CD4-positive, alpha-beta T cell (primary cell): Measurements from ENCODE around the gene BRD3OS. TPM values are rescaled to one million over a fixed set of nuclear protein-coding genes. Genes with fewer than 3 reads are reported as not detected.

ENCODE experiments used
- ATAC-seq: fragments of 200-7000 bp; cut with Tn5 transposase; one replicate; pipeline ENCODE4 v1.10.0; 2022; ENCODE audit warnings: mild to moderate bottlenecking; ENCODE audit not compliant: poor library complexity
- CTCF ChIA-PET: fragments of 350-600 bp; sonication (Branson Sonifier 250); formaldehyde crosslinking; loops from one replicate; lab custom pipeline; 2021; ENCODE audit warnings: antibody characterized with exemption, inconsistent platforms; lab: Charles Lee
- POLR2A ChIA-PET: fragments of 350-600 bp; sonication (Branson Sonifier 250); formaldehyde crosslinking; loops from one replicate; lab custom pipeline; 2021; ENCODE audit warnings: antibody characterized with exemption, inconsistent platforms; lab: Charles Lee
- DNase-seq, 14 experiments: peaks; one replicate each; pipeline ENCODE4 v3.0.0-alpha.2; 2013 to 2020; ENCODE audit warnings: mixed read lengths in 2 of 14
- H3K27ac ChIP-seq, 2 donors: one replicate each; pipeline versions ENCODE4 v1.5.1 to v1.7.0; 2013; ENCODE audit warnings: low read length in 2 of 2, low read depth in 1 of 2, mild to moderate bottlenecking in 1 of 2
- H3K27me3 ChIP-seq, 2 experiments: 1 replicate in 1 of 2; 2 replicates in 1 of 2; pipeline versions ENCODE4 v1.6.1 to v1.7.0; 2013; ENCODE audit warnings: low read length in 2 of 2, control low read depth in 1 of 2, mild to moderate bottlenecking in 1 of 2, moderate library complexity in 1 of 2; ENCODE audit not compliant: insufficient read depth in 2 of 2, control insufficient read depth in 1 of 2
- H3K36me3 ChIP-seq: one replicate; pipeline ENCODE4 v1.6.1; 2013; ENCODE audit warnings: low read length, control low read depth; ENCODE audit not compliant: insufficient read depth
- H3K4me1 ChIP-seq: one replicate; pipeline ENCODE4 v1.6.1; 2013; ENCODE audit warnings: low read length, control low read depth; ENCODE audit not compliant: insufficient read depth
- H3K4me3 ChIP-seq: one replicate; pipeline ENCODE4 v1.5.1; 2013; ENCODE audit warnings: mild to moderate bottlenecking, low read length, moderate library complexity
- H3K9me3 ChIP-seq, 2 experiments: 1 replicate in 1 of 2; 2 replicates in 1 of 2; pipeline versions ENCODE4 v1.6.1 to v1.7.0; 2013; ENCODE audit warnings: low read length in 2 of 2, mild to moderate bottlenecking in 2 of 2, control low read depth in 1 of 2, moderate library complexity in 1 of 2; ENCODE audit not compliant: control insufficient read depth in 1 of 2, insufficient read depth in 1 of 2
- H3K27ac Mint-ChIP-seq: one replicate; pipeline ENCODE4 v1.8.0; 2020; ENCODE audit warnings: mixed read lengths
- H3K27me3 Mint-ChIP-seq: one replicate; pipeline ENCODE4 v1.8.0; 2021; ENCODE audit warnings: mixed read lengths
- H3K36me3 Mint-ChIP-seq: one replicate; pipeline ENCODE4 v1.8.0; 2021; ENCODE audit warnings: low read depth, mixed read lengths
- H3K4me1 Mint-ChIP-seq: one replicate; pipeline ENCODE4 v1.8.0; 2021; ENCODE audit warnings: low read depth, mixed read lengths
- H3K4me3 Mint-ChIP-seq: one replicate; pipeline ENCODE4 v1.8.0; 2020; ENCODE audit warnings: mild to moderate bottlenecking, mixed read lengths
- H3K9me3 Mint-ChIP-seq: one replicate; pipeline ENCODE4 v1.8.0; 2020; ENCODE audit warnings: mixed read lengths
- CTCF ChIP-seq: fragments of 200-600 bp; IDR thresholded peaks from one replicate; pipeline ENCODE4 v1.8.0; 2022; ENCODE audit warnings: antibody characterized with exemption, mild to moderate bottlenecking
- intact Hi-C, 2 experiments: fragments of 100-400 bp; cut with DNase I in 1 of 2; cut with micrococcal nuclease in 1 of 2; formaldehyde crosslinking; loops; one replicate each; pipeline versions ENCODE4 v1.15.1 to v1.9.0; 2023 to 2025; cut with DNase I, micrococcal nuclease
- total RNA-seq, 174 experiments: library from RNA in 2 of 174; stranded (reverse) in 2 of 174; gene quantifications; one replicate each; pipeline ENCODE4 v1.2.3 and lab custom pipeline; 2021 to 2026

The BRD3OS gene
- total RNA-seq, 2 experiments from 2014 or later, result 4.0 to 4.9 TPM

GRCh38 chr9:134032456-134033222, 7.4 kb downstream of the BRD3OS start:
- Mint-ChIP-seq H3K36me3 (peaks cover 54% of the 10 kb centered on the region), H3K27ac (no peak overlapping the region), H3K4me1 (no peaks in the 10 kb centered on the region), H3K4me3 (no peak overlapping the region), H3K9me3 (no peaks in the 10 kb centered on the region), H3K27me3 (no peaks in the 10 kb centered on the region)
- POLR2A ChIA-PET, result no interaction called here
- ATAC-seq (no peak), DNase-seq (peak in 1 of 14 experiments; percentile 25)
- Histone ChIP-seq H3K4me3 (no peak overlapping the region), H3K27ac (no peak overlapping the region), H3K36me3 (peaks cover 49% of the 10 kb centered on the region), H3K9me3 (peaks cover 0 to 5% of the 10 kb centered on the region in 2 experiments), H3K4me1 (no peaks in the 10 kb centered on the region), H3K27me3 (no peaks in the 10 kb centered on the region)
- intact Hi-C loops, result no loop called here
- no peak for TF ChIP-seq CTCF
- CTCF ChIA-PET, result no interaction called here

- CTCF ChIA-PET, result no interaction called here
- peaks cover 6 to 11% of the 10 kb centered on the region in 2 experiments for H3K9me3 ChIP-seq
- Mint-ChIP-seq H3K27ac (no peak overlapping the region), H3K4me3 (no peak overlapping the region), H3K27me3 (no peaks in the 10 kb centered on the region), H3K9me3 (no peaks in the 10 kb centered on the region), H3K36me3 (peaks cover 61% of the 10 kb centered on the region), H3K4me1 (no peaks in the 10 kb centered on the region)
- no peak for TF ChIP-seq CTCF
- no peak overlapping the region for H3K4me3 ChIP-seq
- ATAC-seq (no peak), DNase-seq (no peak)
- no peak overlapping the region for H3K27ac ChIP-seq
- intact Hi-C loops, result no loop called here
- POLR2A ChIA-PET, result interaction anchor here (0.8 kb wide), 1 partner anchor 401 kb away, joined by 3 read pairs; no protein-coding TSS in a partner anchor
- no peaks in the 10 kb centered on the region for H3K27me3 ChIP-seq
- H3K36me3 ChIP-seq, result peaks cover 54% of the 10 kb centered on the region
- no peaks in the 10 kb centered on the region for H3K4me1 ChIP-seq
These were observed 8.4 kb downstream of the BRD3OS start for GRCh38 chr9:134033516-134034214.

GRCh38 chr9:134034215-134035040, 9.1 kb downstream of the BRD3OS start:
- Mint-ChIP-seq H3K36me3 (peaks cover 69% of the 10 kb centered on the region), H3K9me3 (no peaks in the 10 kb centered on the region), H3K27me3 (no peaks in the 10 kb centered on the region), H3K4me3 (no peak overlapping the region), H3K4me1 (no peaks in the 10 kb centered on the region), H3K27ac (no peak overlapping the region)
- no peaks in the 10 kb centered on the region for H3K4me1 ChIP-seq
- ChIA-PET POLR2A (interaction anchor here (0.8 kb wide), 1 partner anchor 400 kb away, joined by 3 read pairs; no protein-coding TSS in a partner anchor), CTCF (no interaction called here)
- H3K36me3 ChIP-seq, result peaks cover 61% of the 10 kb centered on the region
- TF ChIP-seq CTCF, result no peak
- ATAC-seq, result no peak
- intact Hi-C loops, result no loop called here
- no peak overlapping the region for H3K4me3 ChIP-seq
- DNase-seq, result no peak
- H3K27ac ChIP-seq, result no peak overlapping the region
- peaks cover 11 to 18% of the 10 kb centered on the region in 2 experiments for H3K9me3 ChIP-seq
- no peaks in the 10 kb centered on the region for H3K27me3 ChIP-seq
